Adipocyte (in vitro differentiated cells): ENCODE results near the gene ANKFY1.
"Not testable (repeated sequence)": the region's sequence is repeated elsewhere in the genome, so short reads cannot be mapped to it uniquely, and the experiment has no call there.

Source experiments
- DNase-seq: peaks from one replicate; pipeline ENCODE4 v3.0.0-alpha.2; 2015; ENCODE audit warnings: low read depth
- H3K27me3 ChIP-seq: replicated peaks from 2 replicates; pipeline ENCODE4 v1.7.0; 2013; ENCODE audit warnings: mild to moderate bottlenecking, low read length, moderate library complexity; ENCODE audit not compliant: control insufficient read depth, insufficient read depth
- H3K36me3 ChIP-seq: 2 replicates; pipeline ENCODE4 v1.7.0; 2013; ENCODE audit warnings: low read length, mild to moderate bottlenecking, moderate library complexity; ENCODE audit not compliant: control insufficient read depth, insufficient read depth, severe bottlenecking
- H3K4me1 ChIP-seq: 2 replicates; pipeline ENCODE4 v1.7.0; 2013; ENCODE audit warnings: mild to moderate bottlenecking, low read length, moderate library complexity; ENCODE audit not compliant: control insufficient read depth, insufficient read depth
- H3K4me3 ChIP-seq: 2 replicates; pipeline ENCODE4 v1.7.0; 2013; ENCODE audit warnings: mild to moderate bottlenecking, low read length, moderate library complexity
- H3K9ac ChIP-seq: 2 replicates; pipeline ENCODE4 v1.7.0; 2013; ENCODE audit warnings: mild to moderate bottlenecking, low read length, moderate library complexity
- H3K9me3 ChIP-seq: 2 replicates; pipeline ENCODE4 v1.7.0; 2013; ENCODE audit warnings: mild to moderate bottlenecking, low read length, moderate library complexity; ENCODE audit not compliant: control insufficient read depth

Gene ANKFY1

GRCh38 chr17:4209611-4210010 lies 54.2 kb downstream of the ANKFY1 start:
- peaks cover 32% of the 10 kb centered on the region for H3K36me3 ChIP-seq
- H3K9ac ChIP-seq, result no peak overlapping the region
- peaks cover 16% of the 10 kb centered on the region for H3K4me1 ChIP-seq
- no peak overlapping the region for H3K4me3 ChIP-seq
- no peak for DNase-seq
- no peaks in the 10 kb centered on the region for H3K27me3 ChIP-seq
- H3K9me3 ChIP-seq, result no peaks in the 10 kb centered on the region

DNA sequence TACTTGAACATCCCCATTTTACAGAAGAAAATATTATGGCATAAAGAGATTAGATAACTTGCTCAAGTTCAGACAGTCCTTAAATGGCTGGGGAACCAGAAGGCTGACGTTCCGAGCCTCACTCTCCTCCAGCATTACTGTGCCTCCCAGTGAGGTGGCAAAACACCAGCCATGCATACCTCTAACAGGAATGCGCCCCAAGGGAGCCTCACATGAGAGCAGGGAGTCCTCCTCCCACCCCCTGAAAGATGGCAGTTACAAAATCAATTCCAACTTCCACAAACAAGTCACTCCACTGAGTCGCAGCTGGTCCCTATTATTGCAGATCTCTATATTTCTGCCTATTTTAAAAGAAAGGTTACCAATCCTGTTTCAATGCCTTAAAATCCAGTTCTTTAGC lies 55.5 kb downstream of the ANKFY1 start:
- peak; percentile 80 for DNase-seq
- H3K36me3 ChIP-seq, result peaks cover 32% of the 10 kb centered on the region
- no peak overlapping the region for H3K4me3 ChIP-seq
- H3K27me3 ChIP-seq, result no peaks in the 10 kb centered on the region
- H3K4me1 ChIP-seq, result peaks cover 22% of the 10 kb centered on the region
- H3K9me3 ChIP-seq, result no peaks in the 10 kb centered on the region
- no peak overlapping the region for H3K9ac ChIP-seq

DNA sequence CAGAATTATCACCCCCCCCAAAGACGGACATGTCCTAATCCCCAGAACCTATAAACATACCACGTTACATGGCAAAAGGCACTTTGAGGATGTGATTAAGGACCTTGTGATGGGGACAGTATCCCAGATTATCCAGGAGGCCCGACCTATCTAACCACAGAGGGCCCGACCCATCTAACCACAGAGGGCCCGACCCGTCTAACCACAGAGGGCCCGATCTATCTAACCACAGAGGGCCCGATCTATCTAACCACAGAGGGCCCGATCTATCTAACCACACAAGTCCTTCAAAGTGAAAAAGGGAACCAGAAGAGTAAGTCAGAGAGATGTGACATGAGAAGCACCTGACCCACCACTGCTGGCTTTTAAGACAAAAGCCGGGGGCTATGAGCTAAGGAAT lies 56.8 kb downstream of the ANKFY1 start:
- H3K27me3 ChIP-seq, result no peaks in the 10 kb centered on the region
- no peak for DNase-seq
- H3K36me3 ChIP-seq, result peaks cover 32% of the 10 kb centered on the region
- peaks cover 22% of the 10 kb centered on the region for H3K4me1 ChIP-seq
- H3K9ac ChIP-seq, result no peak overlapping the region
- no peak overlapping the region for H3K4me3 ChIP-seq
- H3K9me3 ChIP-seq, result no peaks in the 10 kb centered on the region

- peaks cover 32% of the 10 kb centered on the region for H3K36me3 ChIP-seq
- H3K4me1 ChIP-seq, result peaks cover 24% of the 10 kb centered on the region
- H3K27me3 ChIP-seq, result no peaks in the 10 kb centered on the region
- no peak overlapping the region for H3K4me3 ChIP-seq
- no peak for DNase-seq
- H3K9me3 ChIP-seq, result no peaks in the 10 kb centered on the region
- H3K9ac ChIP-seq, result no peak overlapping the region
Observed at GRCh38 chr17:4205917-4206316, 57.9 kb downstream of the ANKFY1 start.

DNA sequence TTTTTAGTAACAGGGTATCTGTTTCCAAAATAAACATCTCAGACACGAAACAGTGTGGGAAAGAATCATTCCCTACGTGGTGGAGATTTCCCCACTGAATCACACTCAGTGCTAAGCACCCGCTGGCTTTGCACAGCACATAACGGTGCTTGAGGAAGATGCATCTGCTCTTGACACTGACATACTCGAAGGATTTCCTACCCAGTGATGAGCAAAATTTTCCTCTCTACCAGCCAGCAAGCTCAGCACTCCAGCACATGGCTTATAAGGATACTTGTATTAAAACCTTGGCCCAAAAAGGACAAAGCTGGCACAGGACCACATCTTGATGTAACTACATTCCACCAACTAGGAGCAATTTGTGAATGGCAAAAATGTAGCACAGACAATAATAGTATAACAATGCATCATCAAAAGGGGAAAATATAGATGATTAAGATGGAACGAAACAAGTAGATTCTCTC lies 59.0 kb downstream of the ANKFY1 start:
- peaks cover 24% of the 10 kb centered on the region for H3K4me1 ChIP-seq
- no peaks in the 10 kb centered on the region for H3K9me3 ChIP-seq
- peaks cover 34% of the 10 kb centered on the region for H3K36me3 ChIP-seq
- peak overlapping the region; percentile 15 for H3K4me3 ChIP-seq
- peak overlapping the region; percentile 18 for H3K9ac ChIP-seq
- peak; percentile 93 for DNase-seq
- no peaks in the 10 kb centered on the region for H3K27me3 ChIP-seq

DNA sequence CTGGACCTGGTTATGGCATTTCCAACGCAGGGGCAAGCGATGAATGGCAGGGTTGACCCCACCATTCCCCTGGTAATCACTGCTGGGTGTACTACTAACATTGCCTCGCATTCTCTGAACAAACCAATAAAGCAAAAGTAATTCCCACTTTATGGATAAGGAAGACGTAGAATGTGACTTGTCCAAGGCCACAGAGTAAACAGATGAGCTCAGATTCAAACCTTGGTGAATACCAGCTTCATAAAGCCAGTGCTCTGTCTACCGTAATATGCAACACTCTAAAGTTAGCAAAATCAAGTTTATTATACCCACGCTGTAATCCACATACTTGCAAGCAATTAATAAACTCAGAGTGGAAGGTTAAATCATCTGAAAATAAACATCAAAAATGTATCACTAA lies 59.6 kb downstream of the ANKFY1 start:
- no peaks in the 10 kb centered on the region for H3K9me3 ChIP-seq
- H3K36me3 ChIP-seq, result peaks cover 29% of the 10 kb centered on the region
- DNase-seq, result no peak
- H3K4me3 ChIP-seq, result peak overlapping the region; percentile 36
- H3K27me3 ChIP-seq, result no peaks in the 10 kb centered on the region
- peak overlapping the region; percentile 61 for H3K9ac ChIP-seq
- peaks cover 24% of the 10 kb centered on the region for H3K4me1 ChIP-seq

GRCh38 chr17:4201226-4201625 lies 62.6 kb downstream of the ANKFY1 start:
- peaks cover 27% of the 10 kb centered on the region for H3K36me3 ChIP-seq
- peaks cover 13% of the 10 kb centered on the region for H3K4me1 ChIP-seq
- H3K9me3 ChIP-seq, result no peaks in the 10 kb centered on the region
- no peaks in the 10 kb centered on the region for H3K27me3 ChIP-seq
- H3K9ac ChIP-seq, result no peak overlapping the region
- H3K4me3 ChIP-seq, result no peak overlapping the region
- DNase-seq, result peak; percentile 27

- Histone ChIP-seq H3K9ac (no peak overlapping the region), H3K4me3 (no peak overlapping the region), H3K4me1 (peaks cover 18% of the 10 kb centered on the region), H3K36me3 (peaks cover 22% of the 10 kb centered on the region), H3K27me3 (no peaks in the 10 kb centered on the region), H3K9me3 (no peaks in the 10 kb centered on the region)
- DNase-seq, result peak; percentile 81
Observed at GRCh38 chr17:4199818-4200402, 63.9 kb downstream of the ANKFY1 start.

- no peaks in the 10 kb centered on the region for H3K27me3 ChIP-seq
- peaks cover 30% of the 10 kb centered on the region for H3K36me3 ChIP-seq
- no peak overlapping the region for H3K4me3 ChIP-seq
- no peaks in the 10 kb centered on the region for H3K9me3 ChIP-seq
- no peak for DNase-seq
- peaks cover 17% of the 10 kb centered on the region for H3K4me1 ChIP-seq
- H3K9ac ChIP-seq, result no peak overlapping the region
Observed at GRCh38 chr17:4198995-4199394, 64.8 kb downstream of the ANKFY1 start.

GRCh38 chr17:4195306-4195705 lies 68.5 kb downstream of the ANKFY1 start:
- H3K9ac ChIP-seq, result peak overlapping the region; percentile 71
- H3K27me3 ChIP-seq, result no peaks in the 10 kb centered on the region
- peaks cover 31% of the 10 kb centered on the region for H3K36me3 ChIP-seq
- no peaks in the 10 kb centered on the region for H3K9me3 ChIP-seq
- DNase-seq, result no peak
- peak overlapping the region; percentile 51 for H3K4me3 ChIP-seq
- H3K4me1 ChIP-seq, result peaks cover 13% of the 10 kb centered on the region

GRCh38 chr17:4194796-4195195 lies 69.0 kb downstream of the ANKFY1 start:
- H3K36me3 ChIP-seq, result peaks cover 29% of the 10 kb centered on the region
- H3K4me3 ChIP-seq, result peak overlapping the region; percentile 51
- peak overlapping the region; percentile 71 for H3K9ac ChIP-seq
- no peaks in the 10 kb centered on the region for H3K27me3 ChIP-seq
- H3K9me3 ChIP-seq, result no peaks in the 10 kb centered on the region
- DNase-seq, result no peak
- H3K4me1 ChIP-seq, result peaks cover 15% of the 10 kb centered on the region

DNA sequence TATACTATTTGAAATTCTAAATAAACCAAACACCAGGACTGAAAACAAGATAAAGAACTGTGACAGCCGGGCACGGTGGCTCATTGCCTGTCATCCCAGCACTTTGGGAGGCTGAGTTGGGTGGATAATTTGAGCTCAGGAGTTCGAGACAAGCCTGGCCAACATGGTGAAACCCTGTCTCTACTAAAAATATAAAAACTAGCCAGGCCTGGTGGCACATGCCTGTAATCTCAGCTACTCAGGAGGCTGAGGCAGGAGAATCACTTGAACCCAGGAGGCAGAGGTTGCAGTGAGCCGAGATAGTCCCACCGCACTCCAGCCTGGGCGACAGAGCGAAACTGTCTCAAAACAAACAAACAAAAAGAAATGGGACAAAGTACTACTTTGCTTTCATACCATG lies 73.0 kb downstream of the ANKFY1 start:
- H3K36me3 ChIP-seq, result peaks cover 47% of the 10 kb centered on the region

More for the DNA sequence above, 73.0 kb downstream of the ANKFY1 start:
- not testable (repeated sequence) for H3K9ac ChIP-seq, H3K9me3 ChIP-seq, H3K4me3 ChIP-seq, DNase-seq, H3K27me3 ChIP-seq
- peaks cover 27% of the 10 kb centered on the region for H3K4me1 ChIP-seq
